Measurements from ENCODE around the gene GCG.

GCG gene

GRCh38 chr2:162099836-162100235 is 52.2 kb downstream of the GCG start:
- DNase-seq (ENCODE audit: low spot score) = no peak

Measured in cerebellar cortex (tissue), 1 donor.